Mammary epithelial cell (primary cell): ENCODE results near the gene TAC3.
"Not testable (repeated sequence)": the region's sequence is repeated elsewhere in the genome, so short reads cannot be mapped to it uniquely, and the experiment has no call there.

Experiments
- EZH2 ChIP-seq: IDR thresholded peaks from 2 replicates; pipeline ENCODE4 v1.6.1; 2012; ENCODE audit warnings: low read length, inconsistent platforms, borderline replicate concordance
- TF ChIP-seq, protein P1 (sequence below), 2 donors: IDR thresholded peaks in 1 of 2; conservative IDR thresholded peaks in 1 of 2; 2 replicates each; pipeline ENCODE4 v1.5.1; 2011 to 2012; ENCODE audit warnings: inconsistent platforms in 2 of 2, low read length in 2 of 2, mild to moderate bottlenecking in 2 of 2, control low read depth in 1 of 2, low read depth in 1 of 2; ENCODE audit not compliant: insufficient read depth in 1 of 2; ENCODE audit errors: extremely low read depth in 1 of 2

GRCh38 chr12:56982578-56983236 lies 33.6 kb downstream of the TAC3 start:
- TF ChIP-seq, protein P1, sequence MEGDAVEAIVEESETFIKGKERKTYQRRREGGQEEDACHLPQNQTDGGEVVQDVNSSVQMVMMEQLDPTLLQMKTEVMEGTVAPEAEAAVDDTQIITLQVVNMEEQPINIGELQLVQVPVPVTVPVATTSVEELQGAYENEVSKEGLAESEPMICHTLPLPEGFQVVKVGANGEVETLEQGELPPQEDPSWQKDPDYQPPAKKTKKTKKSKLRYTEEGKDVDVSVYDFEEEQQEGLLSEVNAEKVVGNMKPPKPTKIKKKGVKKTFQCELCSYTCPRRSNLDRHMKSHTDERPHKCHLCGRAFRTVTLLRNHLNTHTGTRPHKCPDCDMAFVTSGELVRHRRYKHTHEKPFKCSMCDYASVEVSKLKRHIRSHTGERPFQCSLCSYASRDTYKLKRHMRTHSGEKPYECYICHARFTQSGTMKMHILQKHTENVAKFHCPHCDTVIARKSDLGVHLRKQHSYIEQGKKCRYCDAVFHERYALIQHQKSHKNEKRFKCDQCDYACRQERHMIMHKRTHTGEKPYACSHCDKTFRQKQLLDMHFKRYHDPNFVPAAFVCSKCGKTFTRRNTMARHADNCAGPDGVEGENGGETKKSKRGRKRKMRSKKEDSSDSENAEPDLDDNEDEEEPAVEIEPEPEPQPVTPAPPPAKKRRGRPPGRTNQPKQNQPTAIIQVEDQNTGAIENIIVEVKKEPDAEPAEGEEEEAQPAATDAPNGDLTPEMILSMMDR (conservative IDR thresholded peaks at IDR 0.05 in 1 of 2, IDR thresholded peaks at IDR 0.05 in 1 of 2; ENCODE audit: extremely low read depth in 1 of 2, insufficient read depth in 1 of 2, low read depth in 1 of 2, low read length in 2 of 2), result not testable (repeated sequence)
- TF ChIP-seq EZH2, result not testable (repeated sequence)
